ENCODE measurements around the gene DAAM1.

Gene DAAM1

DNA sequence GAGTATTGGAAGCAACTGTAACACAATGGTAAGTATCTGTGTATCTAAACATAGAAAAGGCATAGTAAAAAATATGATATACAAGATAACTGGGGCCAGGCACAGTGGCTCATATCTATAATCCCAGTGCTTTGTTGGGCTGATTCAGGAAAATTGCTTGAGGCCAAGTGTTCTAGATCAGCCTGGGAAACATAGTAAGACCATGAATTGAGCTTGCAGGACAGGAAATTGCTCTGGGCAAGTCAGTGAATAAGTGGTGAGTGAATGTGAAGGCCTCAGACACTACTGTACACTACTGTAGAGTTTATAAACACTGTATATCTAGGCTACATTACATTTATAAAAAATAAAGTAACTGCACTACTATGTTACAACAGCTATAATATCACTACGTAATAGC lies 201.5 kb downstream of the DAAM1 start:
- DNase-seq (ENCODE audit: low spot score) = no peak
- TF ChIP-seq, protein P1, sequence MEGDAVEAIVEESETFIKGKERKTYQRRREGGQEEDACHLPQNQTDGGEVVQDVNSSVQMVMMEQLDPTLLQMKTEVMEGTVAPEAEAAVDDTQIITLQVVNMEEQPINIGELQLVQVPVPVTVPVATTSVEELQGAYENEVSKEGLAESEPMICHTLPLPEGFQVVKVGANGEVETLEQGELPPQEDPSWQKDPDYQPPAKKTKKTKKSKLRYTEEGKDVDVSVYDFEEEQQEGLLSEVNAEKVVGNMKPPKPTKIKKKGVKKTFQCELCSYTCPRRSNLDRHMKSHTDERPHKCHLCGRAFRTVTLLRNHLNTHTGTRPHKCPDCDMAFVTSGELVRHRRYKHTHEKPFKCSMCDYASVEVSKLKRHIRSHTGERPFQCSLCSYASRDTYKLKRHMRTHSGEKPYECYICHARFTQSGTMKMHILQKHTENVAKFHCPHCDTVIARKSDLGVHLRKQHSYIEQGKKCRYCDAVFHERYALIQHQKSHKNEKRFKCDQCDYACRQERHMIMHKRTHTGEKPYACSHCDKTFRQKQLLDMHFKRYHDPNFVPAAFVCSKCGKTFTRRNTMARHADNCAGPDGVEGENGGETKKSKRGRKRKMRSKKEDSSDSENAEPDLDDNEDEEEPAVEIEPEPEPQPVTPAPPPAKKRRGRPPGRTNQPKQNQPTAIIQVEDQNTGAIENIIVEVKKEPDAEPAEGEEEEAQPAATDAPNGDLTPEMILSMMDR (IDR thresholded peaks at IDR 0.05) = no peak
- Histone ChIP-seq H3K4me3 (no peak overlapping the region), H3K27ac (no peak overlapping the region)

DNA sequence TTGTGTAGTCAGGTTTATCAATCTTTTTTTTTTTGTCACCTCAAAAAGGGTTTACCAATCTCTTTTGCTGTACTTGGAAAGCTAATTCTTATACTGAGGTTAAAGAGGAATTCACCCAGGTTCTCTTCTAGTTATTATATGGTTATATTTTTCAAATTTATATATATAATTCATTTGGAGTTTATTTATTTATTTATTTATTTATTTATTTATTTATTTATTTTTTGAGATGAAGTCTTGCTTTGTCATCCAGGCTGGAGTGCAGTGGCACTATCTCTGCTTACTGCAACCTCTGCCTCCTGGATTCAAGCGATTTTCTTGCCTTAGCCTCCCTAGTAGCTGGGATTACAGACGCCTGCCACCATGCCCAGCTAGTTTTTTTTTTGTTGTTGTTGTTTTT lies 202.9 kb downstream of the DAAM1 start:
- H3K4me3 ChIP-seq = no peak overlapping the region
- no peak overlapping the region for H3K27ac ChIP-seq
- no peak for DNase-seq (ENCODE audit: low spot score)
- TF ChIP-seq, protein P1 (IDR thresholded peaks at IDR 0.05) = no peak

DNA sequence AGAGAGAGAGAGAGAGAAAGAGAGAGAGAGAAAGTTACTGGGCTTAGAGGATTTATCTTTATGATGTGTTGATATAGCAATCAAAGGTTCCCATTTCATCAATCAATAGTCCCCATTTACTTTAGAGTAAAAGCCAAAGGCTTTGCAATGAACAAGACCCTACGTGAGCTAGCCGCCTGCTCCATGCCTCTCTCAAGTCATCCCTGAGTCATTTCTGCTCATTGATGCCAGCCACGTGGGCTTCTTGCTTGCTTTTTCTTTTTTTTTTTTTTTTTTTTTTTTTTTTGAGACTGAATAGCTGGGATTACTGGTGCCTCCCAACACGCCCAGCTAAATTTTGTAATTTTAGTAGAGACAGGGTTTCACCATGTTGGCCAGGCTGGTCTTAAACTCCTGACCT lies 205.8 kb downstream of the DAAM1 start:
- H3K27ac ChIP-seq = no peak overlapping the region
- TF ChIP-seq, protein P1 (IDR thresholded peaks at IDR 0.05) = no peak
- no peak overlapping the region for H3K4me3 ChIP-seq
- DNase-seq (ENCODE audit: low spot score) = no peak

GRCh38 chr14:59395672-59396071 lies 207.2 kb downstream of the DAAM1 start:
- TF ChIP-seq, protein P1 (IDR thresholded peaks at IDR 0.05) = no peak
- Histone ChIP-seq H3K27ac (no peak overlapping the region), H3K4me3 (no peak overlapping the region)
- DNase-seq (ENCODE audit: low spot score) = no peak

DNA sequence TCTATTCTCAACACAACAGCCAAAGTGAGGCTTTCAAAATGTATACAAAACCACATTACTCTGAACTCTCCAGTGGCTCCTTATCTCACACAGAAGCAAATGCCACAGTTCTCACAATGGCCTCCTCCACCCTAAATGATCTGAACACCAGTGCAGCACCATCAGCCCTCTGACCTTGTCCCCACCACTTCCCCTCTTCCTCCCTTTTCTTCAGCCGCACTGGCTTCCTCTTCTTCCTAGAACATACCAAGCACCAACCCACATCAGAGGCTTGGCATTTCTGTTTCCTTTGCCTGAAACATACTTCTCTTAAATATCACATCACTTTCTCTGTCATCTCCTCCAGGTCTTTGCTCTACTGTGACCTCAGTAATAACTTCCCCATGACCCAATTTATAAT lies 210.4 kb downstream of the DAAM1 start:
- Histone ChIP-seq H3K27ac (no peak overlapping the region), H3K4me3 (no peak overlapping the region)
- no peak for DNase-seq (ENCODE audit: low spot score)
- TF ChIP-seq, protein P1 (IDR thresholded peaks at IDR 0.05) = no peak

- TF ChIP-seq, protein P1 (IDR thresholded peaks at IDR 0.05) = no peak
- Histone ChIP-seq H3K4me3 (peak overlapping the region; percentile 33), H3K27ac (peak overlapping the region in 1 of 2 donors; percentile 72)
- DNase-seq (ENCODE audit: low spot score) = no peak
Observed at GRCh38 chr14:59406454-59407245, 218.2 kb downstream of the DAAM1 start.

All from coronary artery (tissue), 2 donors.